Ishikawa (cell line): ENCODE results near the gene TSPOAP1.

Experiments
- CEBPB ChIP-seq: IDR thresholded peaks from 2 replicates; pipeline ENCODE4 v1.6.1; 2012
- CREB1 ChIP-seq: IDR thresholded peaks from 2 replicates; pipeline ENCODE4 v1.6.1; 2012; ENCODE audit warnings: low read depth
- EGR1 ChIP-seq: IDR thresholded peaks from 2 replicates; pipeline ENCODE4 v1.6.1; 2012
- EP300 ChIP-seq: IDR thresholded peaks from 2 replicates; pipeline ENCODE4 v1.6.1; 2012; ENCODE audit warnings: borderline replicate concordance
- FOXM1 ChIP-seq: IDR thresholded peaks from 2 replicates; pipeline ENCODE4 v1.6.1; 2012; ENCODE audit warnings: low read depth, borderline replicate concordance
- NFIC ChIP-seq: IDR thresholded peaks from 2 replicates; pipeline ENCODE4 v1.6.1; 2012
- RAD21 ChIP-seq: IDR thresholded peaks from 2 replicates; pipeline ENCODE4 v1.6.1; 2012; ENCODE audit warnings: low read depth
- TAF1 ChIP-seq: IDR thresholded peaks from 2 replicates; pipeline ENCODE4 v1.6.1; 2012; ENCODE audit warnings: low read depth, mild to moderate bottlenecking
- TCF12 ChIP-seq: IDR thresholded peaks from 2 replicates; pipeline ENCODE4 v1.6.1; 2012; ENCODE audit warnings: low read depth
- TEAD4 ChIP-seq: IDR thresholded peaks from 2 replicates; pipeline ENCODE4 v1.6.1; 2012
- YY1 ChIP-seq: IDR thresholded peaks from 2 replicates; pipeline ENCODE4 v1.6.1; 2012; ENCODE audit warnings: low read depth
- ZBTB7A ChIP-seq: IDR thresholded peaks from 2 replicates; pipeline ENCODE4 v1.6.1; 2012; ENCODE audit warnings: low read depth
- TF ChIP-seq, protein P1 (sequence below): IDR thresholded peaks from 2 replicates; pipeline ENCODE4 v1.6.1; 2012
- TF ChIP-seq, protein P2 (sequence below): IDR thresholded peaks from 2 replicates; pipeline ENCODE4 v1.6.1; 2012; ENCODE audit warnings: low read depth, mild to moderate bottlenecking
- TF ChIP-seq, protein P3 (sequence below): IDR thresholded peaks from 2 replicates; pipeline ENCODE4 v1.6.1; 2012

TSPOAP1 gene

DNA sequence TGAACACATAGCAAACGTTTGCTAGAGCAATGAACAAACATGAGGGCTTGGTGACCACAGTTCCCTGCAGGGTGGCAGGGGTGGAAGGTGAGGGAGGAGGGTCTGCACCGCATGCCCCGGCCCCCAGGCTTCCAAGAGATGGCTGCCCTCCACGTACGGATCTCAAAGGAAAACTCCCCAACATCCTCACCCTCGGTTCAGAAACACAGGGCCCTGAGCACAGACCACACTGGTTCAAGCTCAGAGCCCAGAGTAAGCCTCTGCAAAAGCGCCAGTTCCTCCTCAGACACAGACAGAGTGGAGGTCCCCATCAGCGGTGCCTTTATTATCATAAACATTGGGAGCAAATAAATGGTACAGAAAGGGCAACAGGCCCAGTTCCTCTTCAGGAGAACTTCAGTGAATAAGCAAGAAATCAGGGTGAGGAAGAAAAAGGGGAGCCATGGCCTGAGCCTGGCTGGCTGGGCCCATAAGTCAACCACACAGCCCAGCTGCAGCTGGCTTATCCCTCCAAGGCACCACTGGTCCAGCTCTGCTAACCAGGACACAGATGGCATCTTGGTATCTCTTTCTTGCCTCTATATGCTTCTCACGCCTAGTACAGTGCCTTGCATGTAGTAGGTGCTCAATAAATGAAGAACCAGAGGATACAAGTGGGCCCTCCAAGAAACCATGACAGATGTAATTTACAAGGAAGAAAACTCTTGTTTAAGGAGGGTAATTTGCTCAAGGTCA, 58.9 kb downstream of the TSPOAP1 start:
- TF ChIP-seq, protein P1, sequence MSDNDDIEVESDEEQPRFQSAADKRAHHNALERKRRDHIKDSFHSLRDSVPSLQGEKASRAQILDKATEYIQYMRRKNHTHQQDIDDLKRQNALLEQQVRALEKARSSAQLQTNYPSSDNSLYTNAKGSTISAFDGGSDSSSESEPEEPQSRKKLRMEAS, result no peak
- TF ChIP-seq, protein P2, sequence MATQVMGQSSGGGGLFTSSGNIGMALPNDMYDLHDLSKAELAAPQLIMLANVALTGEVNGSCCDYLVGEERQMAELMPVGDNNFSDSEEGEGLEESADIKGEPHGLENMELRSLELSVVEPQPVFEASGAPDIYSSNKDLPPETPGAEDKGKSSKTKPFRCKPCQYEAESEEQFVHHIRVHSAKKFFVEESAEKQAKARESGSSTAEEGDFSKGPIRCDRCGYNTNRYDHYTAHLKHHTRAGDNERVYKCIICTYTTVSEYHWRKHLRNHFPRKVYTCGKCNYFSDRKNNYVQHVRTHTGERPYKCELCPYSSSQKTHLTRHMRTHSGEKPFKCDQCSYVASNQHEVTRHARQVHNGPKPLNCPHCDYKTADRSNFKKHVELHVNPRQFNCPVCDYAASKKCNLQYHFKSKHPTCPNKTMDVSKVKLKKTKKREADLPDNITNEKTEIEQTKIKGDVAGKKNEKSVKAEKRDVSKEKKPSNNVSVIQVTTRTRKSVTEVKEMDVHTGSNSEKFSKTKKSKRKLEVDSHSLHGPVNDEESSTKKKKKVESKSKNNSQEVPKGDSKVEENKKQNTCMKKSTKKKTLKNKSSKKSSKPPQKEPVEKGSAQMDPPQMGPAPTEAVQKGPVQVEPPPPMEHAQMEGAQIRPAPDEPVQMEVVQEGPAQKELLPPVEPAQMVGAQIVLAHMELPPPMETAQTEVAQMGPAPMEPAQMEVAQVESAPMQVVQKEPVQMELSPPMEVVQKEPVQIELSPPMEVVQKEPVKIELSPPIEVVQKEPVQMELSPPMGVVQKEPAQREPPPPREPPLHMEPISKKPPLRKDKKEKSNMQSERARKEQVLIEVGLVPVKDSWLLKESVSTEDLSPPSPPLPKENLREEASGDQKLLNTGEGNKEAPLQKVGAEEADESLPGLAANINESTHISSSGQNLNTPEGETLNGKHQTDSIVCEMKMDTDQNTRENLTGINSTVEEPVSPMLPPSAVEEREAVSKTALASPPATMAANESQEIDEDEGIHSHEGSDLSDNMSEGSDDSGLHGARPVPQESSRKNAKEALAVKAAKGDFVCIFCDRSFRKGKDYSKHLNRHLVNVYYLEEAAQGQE, result no peak
- no peak for TF ChIP-seq TCF12
- no peak for TF ChIP-seq CEBPB
- TF ChIP-seq TEAD4, result no peak
- TF ChIP-seq NFIC, result no peak
- no peak for TF ChIP-seq EGR1
- no peak for TF ChIP-seq FOXM1
- TF ChIP-seq, protein P3, sequence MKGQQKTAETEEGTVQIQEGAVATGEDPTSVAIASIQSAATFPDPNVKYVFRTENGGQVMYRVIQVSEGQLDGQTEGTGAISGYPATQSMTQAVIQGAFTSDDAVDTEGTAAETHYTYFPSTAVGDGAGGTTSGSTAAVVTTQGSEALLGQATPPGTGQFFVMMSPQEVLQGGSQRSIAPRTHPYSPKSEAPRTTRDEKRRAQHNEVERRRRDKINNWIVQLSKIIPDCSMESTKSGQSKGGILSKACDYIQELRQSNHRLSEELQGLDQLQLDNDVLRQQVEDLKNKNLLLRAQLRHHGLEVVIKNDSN, result no peak
- TF ChIP-seq TAF1, result no peak

DNA sequence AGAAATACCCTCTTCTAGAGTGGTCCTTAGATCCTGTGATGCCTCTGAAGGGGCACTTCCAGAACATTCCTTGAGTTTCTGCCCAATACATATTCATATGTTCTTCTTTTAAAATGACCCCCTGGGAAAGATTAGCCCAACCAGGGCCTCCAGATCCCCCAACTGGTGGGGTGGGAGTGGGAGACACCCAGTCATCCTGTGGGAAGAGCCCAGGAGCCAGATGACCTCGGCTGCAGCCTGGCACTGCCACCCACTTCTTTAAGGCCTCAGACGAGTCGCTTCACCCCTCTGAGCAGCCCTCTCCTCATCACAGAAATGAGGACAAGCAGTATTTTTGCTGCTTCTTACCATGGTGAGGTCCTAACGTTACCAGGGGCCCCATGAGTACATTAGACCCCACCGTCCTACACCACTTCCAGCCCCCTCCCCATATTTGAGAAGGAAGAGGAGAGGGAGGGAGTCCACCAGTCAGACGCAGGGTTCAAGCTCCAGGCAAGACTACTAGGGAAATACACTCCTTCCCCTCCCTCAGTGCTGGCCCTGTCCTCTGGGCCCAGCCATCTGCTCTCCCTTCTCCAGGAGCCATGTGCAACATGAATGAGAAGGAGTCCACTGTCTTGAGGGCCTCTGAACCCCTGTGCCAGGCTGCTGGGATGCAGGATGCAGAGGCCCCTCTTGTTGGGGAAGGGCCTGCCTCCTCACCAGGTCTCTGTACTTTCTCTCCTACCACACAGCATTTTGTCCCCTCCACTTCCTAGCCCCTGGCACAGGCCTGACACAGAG, 59.6 kb downstream of the TSPOAP1 start:
- TF ChIP-seq YY1 (no peak), CREB1 (no peak)

DNA sequence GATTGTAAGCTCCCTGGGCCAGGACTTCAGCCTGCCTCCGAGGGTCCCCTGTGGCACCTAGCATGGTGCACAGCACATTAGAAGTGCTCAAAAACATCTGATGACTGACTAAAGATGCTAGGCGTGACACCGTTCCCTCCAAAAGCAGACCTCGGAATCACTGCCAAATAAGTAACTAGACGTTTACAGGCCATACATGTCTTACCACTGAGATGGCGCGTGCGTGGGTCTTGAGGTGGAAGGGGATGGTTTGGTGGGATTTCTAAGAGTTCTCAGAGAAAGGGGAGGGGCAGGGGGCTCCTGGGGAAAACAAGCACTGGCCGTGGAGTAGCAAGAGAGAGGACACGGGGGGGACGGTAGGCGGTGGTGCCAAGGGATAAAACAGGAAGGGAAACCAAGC, 60.3 kb downstream of the TSPOAP1 start:
- no peak for TF ChIP-seq TCF12
- TF ChIP-seq FOXM1, result no peak
- no peak for TF ChIP-seq TAF1
- no peak for TF ChIP-seq EGR1
- no peak for TF ChIP-seq CEBPB
- TF ChIP-seq ZBTB7A, result no peak
- TF ChIP-seq, protein P1, result no peak
- no peak for TF ChIP-seq RAD21

DNA sequence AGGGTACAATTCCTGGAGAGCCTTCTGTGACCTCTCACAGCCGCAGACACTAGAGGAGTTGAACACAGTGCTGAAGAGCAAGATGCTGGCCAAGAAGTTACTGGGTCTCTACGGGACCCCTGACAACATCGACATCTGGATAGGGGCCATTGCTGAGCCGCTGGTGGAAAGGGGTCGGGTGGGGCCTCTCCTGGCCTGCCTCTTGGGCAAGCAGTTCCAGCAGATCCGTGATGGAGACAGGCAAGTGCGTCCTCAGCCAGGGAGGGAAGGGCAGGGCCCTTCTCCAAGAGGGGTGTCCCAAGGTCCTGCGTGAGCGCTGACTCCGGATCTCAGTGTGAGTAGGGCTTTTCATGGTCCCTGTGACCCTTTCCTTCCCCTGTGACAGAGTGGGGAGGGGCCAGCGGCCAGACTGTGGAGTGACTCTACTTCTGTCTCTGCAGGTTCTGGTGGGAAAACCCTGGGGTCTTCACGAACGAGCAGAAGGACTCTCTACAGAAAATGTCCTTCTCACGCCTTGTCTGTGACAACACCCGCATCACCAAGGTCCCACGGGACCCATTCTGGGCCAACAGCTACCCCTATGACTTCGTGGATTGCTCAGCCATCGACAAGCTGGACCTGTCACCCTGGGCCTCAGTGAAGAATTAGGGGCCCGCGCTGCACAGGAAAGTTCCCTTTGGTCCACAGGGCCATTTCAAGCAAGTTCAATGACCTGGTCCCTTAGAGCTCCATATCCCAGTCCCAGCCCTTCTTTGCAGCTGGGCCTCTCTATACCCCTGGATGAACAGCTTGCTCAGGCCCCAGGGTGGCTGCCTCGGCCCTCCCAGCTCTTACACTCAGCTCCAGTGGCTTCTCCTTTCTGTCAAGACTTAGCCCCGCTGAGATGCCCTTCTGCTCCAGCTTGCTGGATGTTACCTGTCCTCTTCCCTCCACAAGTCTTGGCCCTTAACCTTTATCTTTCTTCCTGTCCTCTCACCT, 61.0 kb downstream of the TSPOAP1 start:
- no peak for TF ChIP-seq CEBPB
- TF ChIP-seq, protein P2, result no peak
- TF ChIP-seq NFIC, result no peak
- no peak for TF ChIP-seq CREB1
- TF ChIP-seq, protein P1, result no peak
- TF ChIP-seq TEAD4, result no peak
- TF ChIP-seq EGR1, result no peak
- no peak for TF ChIP-seq TCF12
- no peak for TF ChIP-seq TAF1
- TF ChIP-seq RAD21, result no peak
- TF ChIP-seq YY1, result no peak
- TF ChIP-seq, protein P3, result no peak
- no peak for TF ChIP-seq ZBTB7A
- TF ChIP-seq EP300, result no peak
- no peak for TF ChIP-seq FOXM1
